OCI-LY1 (cell line): ENCODE data around the gene EPHA4.

Experiments used
- H2AFZ ChIP-seq: fragments of 200-600 bp; sonication (generic), shearing (Covaris generic); 2 replicates; pipeline ENCODE4 v1.6.0; 2014; ENCODE audit warnings: antibody characterized with exemption, mild to moderate bottlenecking, low read length
- H3F3A ChIP-seq: fragments of 200-600 bp; sonication (generic), shearing (Covaris generic); 2 replicates; pipeline ENCODE4 v1.6.0; 2014; ENCODE audit warnings: mild to moderate bottlenecking, antibody characterized with exemption, low read length, moderate library complexity; ENCODE audit not compliant: insufficient read depth
- H3K27ac ChIP-seq: fragments of 200-600 bp; sonication (generic); 2 replicates; pipeline ENCODE4 v1.5.1; 2014; ENCODE audit warnings: low read length, mixed run types, mild to moderate bottlenecking, low read depth; ENCODE audit not compliant: poor library complexity, severe bottlenecking
- H3K27me3 ChIP-seq: fragments of 200-600 bp; sonication (generic); 2 replicates; pipeline ENCODE4 v1.6.0; 2014; ENCODE audit warnings: antibody characterized with exemption, mild to moderate bottlenecking, low read length, moderate library complexity; ENCODE audit not compliant: insufficient read depth
- H3K36me3 ChIP-seq: fragments of 200-600 bp; sonication (generic); 2 replicates; pipeline ENCODE4 v1.6.1; 2014; ENCODE audit warnings: mild to moderate bottlenecking, antibody characterized with exemption, low read length, moderate library complexity, mixed read lengths; ENCODE audit not compliant: insufficient read depth
- H3K4me1 ChIP-seq: fragments of 200-600 bp; sonication (generic); 2 replicates; pipeline ENCODE4 v1.5.1; 2014; ENCODE audit warnings: mild to moderate bottlenecking, low read length, moderate library complexity; ENCODE audit not compliant: insufficient read depth, severe bottlenecking
- H3K4me2 ChIP-seq: fragments of 200-600 bp; sonication (generic), shearing (Covaris generic); 2 replicates; pipeline ENCODE4 v1.6.1; 2014; ENCODE audit warnings: low read length
- H3K4me3 ChIP-seq: fragments of 200-600 bp; sonication (generic); 2 replicates; pipeline ENCODE4 v1.5.1; 2014; ENCODE audit warnings: low read length, low read depth, mild to moderate bottlenecking, mixed read lengths; ENCODE audit not compliant: poor library complexity, severe bottlenecking
- H3K79me2 ChIP-seq: fragments of 200-600 bp; shearing (Covaris generic); 2 replicates; pipeline ENCODE4 v1.6.1; 2016; ENCODE audit warnings: mixed run types, low read length, mixed read lengths; ENCODE audit not compliant: insufficient read depth
- H3K9ac ChIP-seq: fragments of 200-600 bp; sonication (generic), shearing (Covaris generic); 2 replicates; pipeline ENCODE4 v1.6.1; 2014; ENCODE audit warnings: mild to moderate bottlenecking, low read length, mixed read lengths
- H3K9me2 ChIP-seq: fragments of 200-600 bp; sonication (generic), shearing (Covaris generic); 2 replicates; pipeline ENCODE4 v1.6.1; 2014; ENCODE audit warnings: low read depth, mild to moderate bottlenecking, low read length, mixed read lengths
- H3K9me3 ChIP-seq: fragments of 200-600 bp; shearing (Covaris generic); 2 replicates; pipeline ENCODE4 v1.6.1; 2014; ENCODE audit warnings: low read length, mixed read lengths
- H4K20me1 ChIP-seq: fragments of 200-600 bp; sonication (generic), shearing (Covaris generic); 2 replicates; pipeline ENCODE4 v1.6.0; 2016; ENCODE audit warnings: mild to moderate bottlenecking, low read length; ENCODE audit not compliant: insufficient read depth
- EZH2 ChIP-seq: fragments of 200-600 bp; sonication (generic), shearing (Covaris generic); IDR thresholded peaks from 2 replicates; pipeline ENCODE4 v1.8.0; 2017; ENCODE audit warnings: borderline replicate concordance, mixed run types, mild to moderate bottlenecking, antibody characterized with exemption, low read length, moderate library complexity, mixed read lengths
- TF ChIP-seq, protein P1 (sequence below): fragments of 200-600 bp; sonication (generic), shearing (Covaris generic); IDR thresholded peaks from 2 replicates; pipeline ENCODE4 v1.5.1; 2017; ENCODE audit warnings: mild to moderate bottlenecking, antibody characterized with exemption, low read length, moderate library complexity, mixed read lengths

Gene EPHA4

GRCh38 chr2:221371347-221371746 lies 200.8 kb downstream of the EPHA4 start:
- Histone ChIP-seq H3K9ac (no peak overlapping the region), H4K20me1 (no peaks in the 10 kb centered on the region), H3K27me3 (no peaks in the 10 kb centered on the region), H3F3A (no peaks in the 10 kb centered on the region), H3K9me3 (no peaks in the 10 kb centered on the region), H3K27ac (no peak overlapping the region), H2AFZ (no peak overlapping the region), H3K36me3 (no peaks in the 10 kb centered on the region), H3K4me3 (no peak overlapping the region), H3K4me1 (no peaks in the 10 kb centered on the region), H3K4me2 (no peak overlapping the region), H3K79me2 (no peaks in the 10 kb centered on the region), H3K9me2 (no peaks in the 10 kb centered on the region)
- no peak for TF ChIP-seq EZH2
- TF ChIP-seq, protein P1, sequence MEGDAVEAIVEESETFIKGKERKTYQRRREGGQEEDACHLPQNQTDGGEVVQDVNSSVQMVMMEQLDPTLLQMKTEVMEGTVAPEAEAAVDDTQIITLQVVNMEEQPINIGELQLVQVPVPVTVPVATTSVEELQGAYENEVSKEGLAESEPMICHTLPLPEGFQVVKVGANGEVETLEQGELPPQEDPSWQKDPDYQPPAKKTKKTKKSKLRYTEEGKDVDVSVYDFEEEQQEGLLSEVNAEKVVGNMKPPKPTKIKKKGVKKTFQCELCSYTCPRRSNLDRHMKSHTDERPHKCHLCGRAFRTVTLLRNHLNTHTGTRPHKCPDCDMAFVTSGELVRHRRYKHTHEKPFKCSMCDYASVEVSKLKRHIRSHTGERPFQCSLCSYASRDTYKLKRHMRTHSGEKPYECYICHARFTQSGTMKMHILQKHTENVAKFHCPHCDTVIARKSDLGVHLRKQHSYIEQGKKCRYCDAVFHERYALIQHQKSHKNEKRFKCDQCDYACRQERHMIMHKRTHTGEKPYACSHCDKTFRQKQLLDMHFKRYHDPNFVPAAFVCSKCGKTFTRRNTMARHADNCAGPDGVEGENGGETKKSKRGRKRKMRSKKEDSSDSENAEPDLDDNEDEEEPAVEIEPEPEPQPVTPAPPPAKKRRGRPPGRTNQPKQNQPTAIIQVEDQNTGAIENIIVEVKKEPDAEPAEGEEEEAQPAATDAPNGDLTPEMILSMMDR: no peak

DNA sequence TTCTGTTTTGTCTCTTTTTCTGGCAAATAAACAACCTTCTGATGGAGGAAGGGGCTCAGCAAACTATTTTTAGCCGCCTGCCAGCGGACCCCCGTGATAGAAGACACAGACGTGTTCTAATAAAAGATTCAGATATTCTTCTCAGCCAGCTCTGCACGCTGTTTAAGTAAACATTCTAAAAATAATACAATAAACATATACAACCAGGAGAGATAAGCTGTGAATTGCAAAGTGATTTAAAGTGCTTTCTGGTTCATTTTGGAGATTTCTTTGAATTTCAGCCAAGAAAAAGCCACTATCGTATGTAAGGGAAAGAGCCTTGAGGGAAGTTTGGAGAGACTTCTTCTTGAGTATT lies 201.3 kb downstream of the EPHA4 start:
- no peaks in the 10 kb centered on the region for H3K27me3 ChIP-seq
- no peaks in the 10 kb centered on the region for H3F3A ChIP-seq
- H3K4me2 ChIP-seq: no peak overlapping the region
- no peaks in the 10 kb centered on the region for H3K9me2 ChIP-seq
- no peak overlapping the region for H3K9ac ChIP-seq
- no peak overlapping the region for H3K27ac ChIP-seq
- H3K79me2 ChIP-seq: no peaks in the 10 kb centered on the region
- H3K4me1 ChIP-seq: no peaks in the 10 kb centered on the region
- TF ChIP-seq, protein P1: no peak
- TF ChIP-seq EZH2: no peak
- no peaks in the 10 kb centered on the region for H3K36me3 ChIP-seq
- H4K20me1 ChIP-seq: no peaks in the 10 kb centered on the region
- no peak overlapping the region for H2AFZ ChIP-seq
- H3K4me3 ChIP-seq: no peak overlapping the region
- no peaks in the 10 kb centered on the region for H3K9me3 ChIP-seq

DNA sequence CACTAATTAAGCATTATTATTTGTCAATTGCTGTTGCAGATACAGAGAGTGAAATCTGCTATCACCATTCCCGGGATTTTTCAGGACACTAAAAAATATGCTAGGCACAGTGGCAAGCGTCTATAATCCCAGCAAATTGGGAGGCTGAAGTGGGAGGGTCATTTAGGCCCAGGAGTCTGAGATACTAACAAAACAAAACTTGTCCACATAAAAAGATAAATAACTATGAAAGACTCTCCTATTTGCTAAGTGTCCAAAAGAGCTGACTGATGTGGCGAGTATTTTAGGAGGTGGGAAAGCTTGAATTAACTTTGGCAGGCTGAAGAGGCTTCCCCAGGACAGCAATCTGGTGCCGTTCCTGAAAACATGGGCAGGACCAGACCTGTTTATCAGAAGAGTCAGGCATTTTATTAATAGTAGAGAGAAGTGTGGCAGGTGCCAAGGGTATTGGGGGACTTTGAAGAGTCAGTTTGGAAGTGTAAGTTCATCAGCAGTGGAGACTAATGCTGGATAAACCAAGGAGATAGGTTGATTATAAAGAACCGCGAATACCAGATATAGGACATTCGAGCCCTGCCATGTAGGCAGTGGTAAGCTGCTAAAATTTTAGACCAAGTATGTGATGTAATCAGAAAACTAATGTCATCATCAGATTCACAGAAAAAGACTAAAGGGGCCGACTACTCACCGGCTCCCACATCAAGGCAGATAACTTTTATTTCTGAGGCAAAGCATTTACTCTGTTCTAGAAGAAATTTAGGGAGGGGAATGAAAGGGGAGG lies 201.8 kb downstream of the EPHA4 start:
- H3K4me2 ChIP-seq: no peak overlapping the region
- H3K4me1 ChIP-seq: no peaks in the 10 kb centered on the region
- no peaks in the 10 kb centered on the region for H3K9me2 ChIP-seq
- H2AFZ ChIP-seq: no peak overlapping the region
- H3F3A ChIP-seq: no peaks in the 10 kb centered on the region
- no peaks in the 10 kb centered on the region for H3K79me2 ChIP-seq
- H4K20me1 ChIP-seq: no peaks in the 10 kb centered on the region
- no peak overlapping the region for H3K9ac ChIP-seq
- H3K36me3 ChIP-seq: no peaks in the 10 kb centered on the region
- no peak overlapping the region for H3K4me3 ChIP-seq
- H3K9me3 ChIP-seq: no peaks in the 10 kb centered on the region
- TF ChIP-seq EZH2: no peak
- TF ChIP-seq, protein P1: no peak
- H3K27me3 ChIP-seq: no peaks in the 10 kb centered on the region
- H3K27ac ChIP-seq: no peak overlapping the region
